Fibroblast of skin of back (primary cell): Measurements from ENCODE around the gene PROM2.

Experiments used
- DNase-seq: peaks from one replicate; pipeline ENCODE4 v3.0.0-alpha.2; 2013

PROM2 gene

GRCh38 chr2:95320986-95321767 is 46.9 kb downstream of the PROM2 start:
- DNase-seq = peak; percentile 47

GRCh38 chr2:95323347-95324155 is 49.3 kb downstream of the PROM2 start:
- DNase-seq = peak; percentile 10

GRCh38 chr2:95325026-95325425 is 50.8 kb downstream of the PROM2 start:
- DNase-seq = no peak

- no peak for DNase-seq
Observed at GRCh38 chr2:95325590-95326432, 51.6 kb downstream of the PROM2 start.

- no peak for DNase-seq
Observed at GRCh38 chr2:95326433-95327140, 52.3 kb downstream of the PROM2 start.

GRCh38 chr2:95327861-95328260 is 53.6 kb downstream of the PROM2 start:
- no peak for DNase-seq

GRCh38 chr2:95328358-95329125 is 54.3 kb downstream of the PROM2 start:
- no peak for DNase-seq

GRCh38 chr2:95329401-95329800 is 55.2 kb downstream of the PROM2 start:
- DNase-seq = no peak

- no peak for DNase-seq
Observed at GRCh38 chr2:95329891-95330793, 55.9 kb downstream of the PROM2 start.

GRCh38 chr2:95330794-95331338 is 56.6 kb downstream of the PROM2 start:
- no peak for DNase-seq

- no peak for DNase-seq
Observed at GRCh38 chr2:95331606-95332005, 57.4 kb downstream of the PROM2 start.

- DNase-seq = no peak
Observed at GRCh38 chr2:95332036-95332435, 57.8 kb downstream of the PROM2 start.

GRCh38 chr2:95333056-95333455 is 58.8 kb downstream of the PROM2 start:
- DNase-seq = no peak

GRCh38 chr2:95333888-95334338 is 59.7 kb downstream of the PROM2 start:
- peak; percentile 24 for DNase-seq

GRCh38 chr2:95334916-95335641 is 60.8 kb downstream of the PROM2 start:
- DNase-seq = no peak

- DNase-seq = no peak
Observed at GRCh38 chr2:95336406-95336805, 62.2 kb downstream of the PROM2 start.

GRCh38 chr2:95337829-95338228 is 63.6 kb downstream of the PROM2 start:
- DNase-seq = no peak
